Large intestine (tissue), 3 donors: ENCODE data around the gene GRAMD4. TPM values are rescaled to one million over a fixed set of nuclear protein-coding genes. Genes with fewer than 3 reads are reported as not detected.

ENCODE experiments used
- DNase-seq, 2 donors: peaks; one replicate each; pipeline versions ENCODE4 v3.0.0 to v3.0.0-alpha.2; 2013
- H3K27ac ChIP-seq: one replicate; pipeline ENCODE4 v1.5.1; 2013; ENCODE audit warnings: low read length
- H3K27me3 ChIP-seq: 2 replicates; pipeline ENCODE4 v1.6.1; 2013; ENCODE audit warnings: low read length; ENCODE audit not compliant: control insufficient read depth, insufficient read depth
- H3K36me3 ChIP-seq: 2 replicates; pipeline ENCODE4 v1.6.1; 2013; ENCODE audit warnings: low read length; ENCODE audit not compliant: control insufficient read depth, insufficient read depth
- H3K4me1 ChIP-seq: one replicate; pipeline ENCODE4 v1.6.1; 2013; ENCODE audit warnings: low read length; ENCODE audit not compliant: control insufficient read depth, insufficient read depth
- H3K4me3 ChIP-seq: one replicate; pipeline ENCODE4 v1.5.1; 2013; ENCODE audit warnings: low read length
- H3K9me3 ChIP-seq: one replicate; pipeline ENCODE4 v1.6.1; 2013; ENCODE audit warnings: mild to moderate bottlenecking, low read depth, low read length, moderate library complexity; ENCODE audit not compliant: control insufficient read depth
- WGBS: methylation state at CpG from one replicate; pipeline ENCODE4 v1.1.5; 2013; ENCODE audit warnings: low lambda C conversion rate; ENCODE audit not compliant: insufficient coverage; 5-methylcytosine and 5-hydroxymethylcytosine counted together
- polyA plus RNA-seq: library from polyadenylated mRNA; unstranded; fragments of 120-200 nt; gene quantifications from one replicate; pipeline ENCODE4 v1.2.1, GENCODE V29; 2013

GRAMD4 gene
- polyA plus RNA-seq, 1 donor, result 40.5 TPM

DNA sequence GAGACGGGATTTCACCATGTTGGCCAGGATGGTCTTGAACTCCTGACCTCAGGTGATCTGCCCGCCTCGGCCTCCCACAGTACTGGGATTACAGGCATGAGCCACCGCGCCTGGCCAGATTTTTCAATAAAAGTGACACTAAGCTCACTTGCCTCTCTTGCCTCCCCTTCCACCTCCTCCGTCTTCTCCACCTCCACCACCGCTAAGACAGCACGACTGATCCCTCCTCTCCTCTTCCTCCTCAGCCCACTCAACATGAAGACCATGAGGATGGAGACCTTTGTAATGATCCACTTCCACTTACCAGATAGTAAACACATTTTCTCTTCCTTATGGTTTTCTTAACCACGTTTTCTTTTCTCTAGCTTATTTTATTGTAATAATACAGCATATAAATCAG lies 103.7 kb downstream of the GRAMD4 start:
- no peak overlapping the region for H3K27ac ChIP-seq
- no peak overlapping the region for H3K4me3 ChIP-seq
- peaks cover 66% of the 10 kb centered on the region for H3K36me3 ChIP-seq
- 97% methylated on average over 6 of the region's 9 CpGs for WGBS
- H3K4me1 ChIP-seq, result peaks cover 7% of the 10 kb centered on the region
- H3K9me3 ChIP-seq, result no peaks in the 10 kb centered on the region
- H3K27me3 ChIP-seq, result no peaks in the 10 kb centered on the region
- no peak for DNase-seq

DNA sequence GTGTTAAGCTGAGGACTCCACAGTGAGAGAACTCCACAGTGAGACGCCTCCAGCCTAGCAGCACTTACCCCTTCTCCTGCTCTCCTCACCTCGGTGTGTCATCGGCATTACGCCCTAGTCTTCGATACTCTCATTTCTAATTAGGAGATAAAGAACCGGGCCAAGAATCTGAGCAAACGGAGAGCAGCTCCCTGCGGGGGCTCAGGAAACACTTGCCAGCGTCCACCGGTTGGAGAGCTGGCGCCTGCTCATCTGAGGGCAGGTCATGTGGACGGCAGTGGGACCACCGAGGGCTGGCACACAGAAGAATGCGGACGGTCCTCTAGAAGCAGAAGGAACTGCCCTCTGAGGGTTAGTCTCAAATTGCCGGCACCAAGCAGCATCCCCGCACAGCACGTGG lies 104.9 kb downstream of the GRAMD4 start:
- H3K27ac ChIP-seq, result no peak overlapping the region
- no CpG with 5 or more reads among the region's 18 CpGs for WGBS
- peaks cover 8% of the 10 kb centered on the region for H3K4me1 ChIP-seq
- DNase-seq, result no peak
- peaks cover 61% of the 10 kb centered on the region for H3K36me3 ChIP-seq
- no peaks in the 10 kb centered on the region for H3K9me3 ChIP-seq
- H3K27me3 ChIP-seq, result no peaks in the 10 kb centered on the region
- no peak overlapping the region for H3K4me3 ChIP-seq

DNA sequence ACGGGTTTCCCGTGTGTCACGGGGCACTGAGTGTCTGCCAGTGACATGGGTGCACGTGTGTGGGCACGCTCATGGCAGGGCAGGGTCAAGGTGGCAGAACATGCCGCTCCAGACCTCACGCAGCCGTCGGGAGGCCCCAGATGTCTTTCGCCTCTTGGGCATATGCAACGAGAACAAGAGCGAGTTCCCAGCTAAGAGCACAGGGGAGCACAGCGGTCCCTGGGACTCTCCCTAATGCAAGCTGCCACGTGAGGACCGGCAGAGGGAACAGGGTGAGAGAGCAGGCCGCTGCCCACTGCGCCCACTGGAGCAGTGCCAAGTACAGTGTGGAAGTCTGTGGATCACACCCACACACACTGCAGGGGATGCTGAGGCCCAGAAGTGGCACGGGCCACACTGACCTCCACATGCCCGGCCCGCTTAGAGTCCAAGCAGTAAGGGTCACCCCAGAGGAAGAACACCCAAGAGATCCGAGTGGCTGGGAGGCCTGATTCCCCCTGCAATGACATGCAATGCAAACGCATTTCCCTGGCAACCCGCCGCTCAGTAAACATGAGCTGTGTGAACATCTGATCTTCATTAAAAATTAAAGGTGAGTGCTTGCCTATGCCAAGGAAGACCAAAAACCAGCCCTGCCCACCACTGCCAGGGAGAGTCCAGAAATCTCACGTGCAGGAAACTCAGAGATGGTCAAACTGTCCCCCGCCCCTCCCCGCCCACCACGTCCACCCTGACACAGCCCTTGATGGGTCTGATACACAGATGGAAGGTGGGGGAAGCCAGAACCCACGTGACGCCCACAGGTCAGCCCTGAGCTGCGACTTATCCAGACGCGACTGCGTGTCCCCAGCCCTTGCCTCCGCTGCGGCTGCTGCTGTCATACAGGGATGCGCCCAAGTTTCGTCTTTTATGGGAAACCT lies 106.1 kb downstream of the GRAMD4 start:
- no peaks in the 10 kb centered on the region for H3K9me3 ChIP-seq
- no peak overlapping the region for H3K27ac ChIP-seq
- H3K27me3 ChIP-seq, result no peaks in the 10 kb centered on the region
- no peak overlapping the region for H3K4me3 ChIP-seq
- peaks cover 56% of the 10 kb centered on the region for H3K36me3 ChIP-seq
- DNase-seq, result no peak
- 83% methylated on average over 1 of the region's 38 CpGs for WGBS
- peaks cover 17% of the 10 kb centered on the region for H3K4me1 ChIP-seq

DNA sequence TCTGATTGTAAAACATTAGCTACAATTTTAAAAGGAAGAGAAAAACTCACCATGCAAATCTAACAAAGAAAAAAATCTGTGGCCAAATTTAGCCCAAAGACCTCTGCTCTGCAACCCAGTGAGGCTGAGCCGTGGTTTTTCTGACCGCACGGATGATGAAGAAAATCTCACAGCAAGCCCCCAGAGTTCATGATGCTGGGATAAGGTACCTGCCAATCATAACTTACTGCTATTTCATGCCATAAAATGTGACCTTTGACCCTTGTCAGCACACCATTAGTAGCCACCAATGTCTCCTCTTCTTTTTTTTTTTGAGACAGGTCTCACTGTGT lies 106.8 kb downstream of the GRAMD4 start:
- no peak for DNase-seq
- H3K4me1 ChIP-seq, result peaks cover 24% of the 10 kb centered on the region
- H3K4me3 ChIP-seq, result no peak overlapping the region
- no peak overlapping the region for H3K27ac ChIP-seq
- WGBS, result no CpG with 5 or more reads among the region's 3 CpGs
- no peaks in the 10 kb centered on the region for H3K27me3 ChIP-seq
- no peaks in the 10 kb centered on the region for H3K9me3 ChIP-seq
- peaks cover 56% of the 10 kb centered on the region for H3K36me3 ChIP-seq

DNA sequence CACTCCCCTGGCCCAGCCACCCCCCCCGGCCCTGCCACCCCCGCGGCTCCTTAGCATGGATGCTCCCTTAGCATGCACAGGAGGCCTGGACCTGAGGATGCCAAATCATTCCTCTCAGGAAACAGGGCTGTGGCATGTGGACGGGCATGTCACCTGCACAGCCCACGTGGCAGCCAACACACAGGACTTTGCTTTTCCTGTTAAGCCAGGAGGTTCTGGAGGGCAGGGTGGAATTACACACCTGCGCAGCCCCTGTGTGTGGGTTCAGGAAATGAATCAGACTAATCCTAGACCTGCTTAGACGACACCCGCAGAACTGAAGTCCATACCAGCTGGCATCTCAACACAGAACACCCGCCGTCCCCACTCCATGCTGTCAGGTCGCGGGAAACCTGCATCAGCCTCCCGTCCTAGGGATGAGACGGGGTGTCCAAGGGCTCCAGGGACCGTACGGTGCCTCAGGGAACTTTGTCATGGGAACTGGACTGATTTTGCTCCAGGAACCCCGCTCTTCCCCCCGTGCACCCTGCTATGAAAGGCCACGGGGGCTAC lies 107.7 kb downstream of the GRAMD4 start:
- WGBS, result 60% methylated on average over 2 of the region's 19 CpGs
- Histone ChIP-seq H3K9me3 (no peaks in the 10 kb centered on the region), H3K27ac (no peak overlapping the region), H3K36me3 (peaks cover 53% of the 10 kb centered on the region), H3K4me1 (peaks cover 24% of the 10 kb centered on the region), H3K27me3 (no peaks in the 10 kb centered on the region), H3K4me3 (no peak overlapping the region)
- no peak for DNase-seq

DNA sequence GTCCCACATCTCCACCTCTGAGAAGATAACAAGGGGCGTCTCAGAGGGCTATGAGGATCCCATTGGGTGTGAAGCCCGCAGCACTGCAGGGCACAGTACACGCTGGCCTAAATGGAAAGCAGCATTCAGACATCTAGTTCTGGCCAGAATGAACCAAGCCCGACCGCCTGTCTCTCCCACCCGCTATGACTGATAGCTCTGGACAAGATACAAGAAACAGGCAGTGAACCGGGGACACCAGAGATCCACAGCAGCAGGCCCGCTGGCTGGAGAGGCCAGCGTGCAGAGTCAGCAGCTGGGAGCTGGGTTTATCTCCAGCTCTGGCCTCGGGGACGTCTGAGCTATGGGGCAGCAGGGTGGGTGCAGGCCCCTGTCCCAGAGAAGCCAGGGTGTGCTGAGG lies 108.3 kb downstream of the GRAMD4 start:
- peaks cover 50% of the 10 kb centered on the region for H3K36me3 ChIP-seq
- peaks cover 24% of the 10 kb centered on the region for H3K4me1 ChIP-seq
- no peaks in the 10 kb centered on the region for H3K9me3 ChIP-seq
- no peak overlapping the region for H3K27ac ChIP-seq
- no peak overlapping the region for H3K4me3 ChIP-seq
- no peaks in the 10 kb centered on the region for H3K27me3 ChIP-seq
- no peak for DNase-seq
- no CpG with 5 or more reads among the region's 11 CpGs for WGBS

Other genes starting within 250 kb of the GRAMD4 start
- 5.9 TPM for gene CELSR1, start 82.8 kb upstream of the GRAMD4 start, polyA plus RNA-seq
- gene CERK, start 117.9 kb downstream of the GRAMD4 start, polyA plus RNA-seq, result 82.3 TPM
- 21.5 TPM for gene TBC1D22A, start 142.3 kb downstream of the GRAMD4 start, polyA plus RNA-seq